VCaP (cell line): ENCODE measurements around the gene ITGB3.
"Not testable (repeated sequence)": the region's sequence is repeated elsewhere in the genome, so short reads cannot be mapped to it uniquely, and the experiment has no call there.

Experiments
- H3K27ac ChIP-seq: fragments of 450-650 bp; 2 replicates; pipeline ENCODE4 v1.5.1; 2017
- CTCF ChIP-seq: fragments of 450-650 bp; conservative IDR thresholded peaks from 2 replicates; pipeline ENCODE4 v1.5.1; 2017; ENCODE audit warnings: mild to moderate bottlenecking, moderate library complexity

ITGB3 gene

GRCh38 chr17:47209499-47209898, 44.1 kb upstream of the ITGB3 start:
- no peak for TF ChIP-seq CTCF
- H3K27ac ChIP-seq = no peak overlapping the region

GRCh38 chr17:47210105-47210504, 43.5 kb upstream of the ITGB3 start:
- H3K27ac ChIP-seq = no peak overlapping the region
- TF ChIP-seq CTCF = no peak

- no peak for TF ChIP-seq CTCF
- no peak overlapping the region for H3K27ac ChIP-seq
Measured at GRCh38 chr17:47210779-47211178, 42.8 kb upstream of the ITGB3 start.

GRCh38 chr17:47212458-47212857, 41.2 kb upstream of the ITGB3 start:
- H3K27ac ChIP-seq = no peak overlapping the region

GRCh38 chr17:47213540-47213939, 40.1 kb upstream of the ITGB3 start:
- TF ChIP-seq CTCF = no peak

More at GRCh38 chr17:47212458-47212857, 41.2 kb upstream of the ITGB3 start:
- no peak for TF ChIP-seq CTCF

GRCh38 chr17:47214931-47215330, 38.7 kb upstream of the ITGB3 start:
- no peak overlapping the region for H3K27ac ChIP-seq
- no peak for TF ChIP-seq CTCF

More at GRCh38 chr17:47213540-47213939, 40.1 kb upstream of the ITGB3 start:
- H3K27ac ChIP-seq = no peak overlapping the region

- H3K27ac ChIP-seq = not testable (repeated sequence)
Measured at GRCh38 chr17:47216821-47217220, 36.8 kb upstream of the ITGB3 start.

- H3K27ac ChIP-seq = not testable (repeated sequence)
Measured at GRCh38 chr17:47217279-47217678, 36.3 kb upstream of the ITGB3 start.

- TF ChIP-seq CTCF = no peak
- no peak overlapping the region for H3K27ac ChIP-seq
Measured at GRCh38 chr17:47218896-47219430, 34.7 kb upstream of the ITGB3 start.
